HG03457 (cell line): ENCODE data around the gene CPXM1.

Source experiments
- ATAC-seq: cut with Tn5 transposase; IDR thresholded peaks from one replicate; pipeline ENCODE4 v1.9.1; 2021; ENCODE audit warnings: moderate number of reproducible peaks; ENCODE audit not compliant: unreplicated experiment

Gene CPXM1

DNA sequence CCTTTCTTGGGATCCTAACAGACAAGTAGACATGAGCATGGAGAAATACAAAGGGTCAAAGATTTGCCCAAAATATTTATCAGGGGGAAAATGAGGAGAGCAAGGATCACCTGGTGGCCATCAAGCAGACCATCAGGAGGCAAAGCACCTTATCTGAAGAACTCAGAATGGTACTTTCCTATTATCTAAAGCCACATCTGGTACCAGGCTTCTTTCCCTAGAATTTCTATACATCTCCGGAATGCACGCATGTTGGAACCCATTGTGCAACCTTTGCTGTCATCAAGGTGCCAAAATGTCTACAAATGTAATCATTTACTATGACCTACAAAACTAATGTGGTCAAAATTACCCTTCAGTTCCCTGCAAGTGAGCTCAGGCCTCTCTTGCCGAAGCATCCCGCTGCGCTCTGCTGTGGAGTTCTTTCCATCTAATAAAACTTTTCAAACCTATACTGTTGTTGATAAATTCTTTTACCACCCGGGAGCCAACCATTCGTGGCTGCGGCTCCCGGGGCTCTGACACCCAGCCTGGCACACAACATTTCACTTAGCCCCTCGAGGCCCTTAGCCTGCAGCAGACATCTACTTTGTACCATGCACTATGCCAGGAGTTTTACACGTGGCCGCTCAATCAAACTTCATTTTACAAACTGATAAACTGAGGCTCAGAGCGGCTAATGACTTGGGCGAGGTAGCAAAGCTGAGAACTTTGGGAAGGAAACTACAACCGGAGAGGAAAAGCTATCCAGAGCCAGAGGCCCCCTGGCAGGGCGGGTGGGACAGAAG, 3.8 kb upstream of the CPXM1 start:
- no peak for ATAC-seq

DNA sequence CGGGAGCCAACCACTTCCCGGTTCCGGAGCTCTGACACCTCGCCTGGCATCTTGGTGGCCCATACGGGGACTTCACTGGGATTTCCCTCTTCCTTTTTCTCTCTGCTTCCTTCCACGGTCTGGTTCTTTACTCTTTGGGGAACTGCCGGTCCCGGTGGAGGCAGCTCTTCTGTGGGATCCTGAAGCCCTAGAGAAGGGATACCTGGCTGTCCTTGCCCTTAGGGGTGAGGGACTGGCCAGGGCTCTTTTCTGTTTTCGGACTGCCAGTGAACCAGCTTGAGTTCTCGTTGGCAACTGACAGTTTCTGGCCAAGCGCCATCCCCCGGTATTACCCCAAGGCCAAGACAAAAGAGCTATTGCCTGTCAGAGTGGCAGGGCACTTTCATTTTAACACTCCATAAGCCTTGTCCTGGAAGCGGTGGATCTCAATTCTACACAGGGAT, 880 bp upstream of the CPXM1 start:
- ATAC-seq: no peak

DNA sequence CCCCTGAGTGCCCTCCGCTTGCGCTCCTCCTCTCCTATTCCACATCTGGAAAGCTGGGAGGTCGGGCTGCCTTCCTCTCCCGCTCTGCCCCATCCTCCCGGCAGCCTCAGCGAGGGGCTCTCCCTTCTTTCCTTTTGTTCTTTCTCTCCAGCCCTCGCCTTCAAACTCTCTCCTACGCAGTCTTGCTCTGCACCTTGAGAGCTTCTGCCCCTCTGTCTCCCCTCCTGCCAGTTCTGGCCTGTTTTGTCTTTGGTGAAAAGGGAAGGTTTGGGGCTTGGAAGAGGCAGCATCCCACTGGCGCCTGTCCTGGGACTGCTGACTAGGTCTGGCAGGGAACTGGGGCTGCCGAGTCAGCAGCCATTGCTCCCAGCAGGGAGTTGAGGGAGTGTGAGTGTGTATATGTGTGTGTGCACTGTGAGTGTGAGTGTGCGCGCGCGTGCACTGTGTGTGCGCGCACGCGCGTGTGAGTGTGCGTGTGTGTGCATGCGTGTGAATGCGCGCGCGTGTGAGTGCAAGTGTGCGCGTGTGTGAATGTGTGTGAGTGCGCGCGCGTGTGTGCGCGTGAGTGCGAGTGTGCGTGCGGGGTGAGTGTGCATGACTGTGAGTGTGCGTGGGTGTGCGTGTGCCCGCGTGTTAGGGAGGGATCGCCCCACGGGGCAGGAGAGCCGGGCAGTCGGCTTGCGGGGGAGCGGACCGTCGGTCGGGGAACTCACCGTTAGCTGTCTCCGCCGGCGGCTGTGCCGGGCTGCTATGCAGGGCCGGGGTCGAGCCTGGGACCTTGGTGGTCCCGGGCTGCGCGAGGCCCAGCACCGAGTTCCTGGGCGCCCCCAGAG, 523 bp downstream of the CPXM1 start:
- no peak for ATAC-seq

DNA sequence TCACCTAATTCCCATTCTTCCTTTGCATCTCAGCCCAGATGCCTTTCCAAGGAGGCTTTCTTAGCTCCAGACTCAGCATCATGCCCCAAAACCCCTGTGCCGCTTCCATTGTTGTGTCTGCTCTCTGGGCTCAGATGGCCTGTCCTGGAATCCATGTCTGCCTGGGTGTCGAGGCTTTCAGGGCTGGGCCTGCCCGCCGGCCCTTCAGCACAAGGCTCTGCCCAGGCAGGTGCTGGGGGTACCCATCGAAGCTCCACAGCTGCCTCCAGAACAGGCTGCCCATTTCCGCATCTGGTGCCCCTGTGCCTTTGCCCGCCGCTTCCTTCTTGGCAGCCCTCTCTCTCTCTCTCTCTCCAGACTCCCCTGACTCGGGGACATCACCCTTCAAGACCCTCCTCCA, 1.2 kb downstream of the CPXM1 start:
- ATAC-seq: no peak

DNA sequence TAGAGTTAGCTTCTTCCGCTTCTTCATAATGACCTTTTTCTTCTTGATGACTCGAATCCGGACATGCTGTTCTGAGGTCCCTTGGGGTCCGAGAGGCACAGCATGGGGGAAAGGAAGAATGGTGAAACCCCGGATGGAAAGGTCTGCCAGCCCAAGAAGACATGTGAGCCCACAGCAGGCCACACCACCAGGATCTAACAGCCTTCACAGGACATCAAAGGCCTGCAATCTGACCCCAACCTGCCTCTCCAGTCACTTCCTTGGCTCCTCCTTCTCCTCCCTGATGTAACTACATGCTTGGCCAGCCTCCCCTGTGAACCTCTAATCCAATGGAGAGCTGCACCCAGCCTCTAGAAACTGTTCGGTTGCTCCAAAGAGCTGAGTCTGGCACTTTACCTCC, 1.6 kb downstream of the CPXM1 start:
- no peak for ATAC-seq

DNA sequence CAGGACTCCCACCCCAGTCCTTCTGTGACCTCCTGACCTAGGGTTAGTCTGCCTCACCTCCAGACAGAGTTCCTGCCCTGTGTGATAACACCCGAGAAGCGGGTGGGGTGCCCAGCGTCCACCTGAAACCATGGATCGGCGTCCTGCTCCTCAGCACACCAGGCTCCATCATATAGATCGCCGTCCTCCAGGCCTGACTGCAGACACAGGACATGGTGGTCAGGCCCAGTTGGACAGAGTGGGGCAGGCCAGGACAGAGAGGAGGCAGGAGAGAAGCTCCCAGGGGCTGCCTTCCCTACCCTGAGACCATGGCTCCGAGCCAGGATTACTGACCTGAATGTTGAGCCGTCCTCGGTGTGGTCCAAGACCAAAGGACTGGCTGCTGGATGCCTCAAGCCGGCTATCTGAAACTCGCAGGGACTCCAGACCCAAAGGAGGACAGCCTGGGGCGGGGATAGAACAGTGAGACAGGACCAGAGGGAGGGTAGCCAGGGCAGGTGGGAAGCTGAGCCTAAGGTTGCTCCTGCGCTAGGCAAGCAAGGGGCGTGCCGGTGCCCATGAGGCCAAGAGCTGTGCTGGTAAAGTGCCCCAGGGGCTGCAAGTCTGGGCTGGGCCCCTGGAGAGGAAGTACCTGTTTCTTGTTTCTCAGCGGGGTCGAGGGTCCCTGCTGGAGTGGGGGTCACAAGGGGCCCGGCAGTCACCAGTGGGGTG, 2.2 kb downstream of the CPXM1 start:
- ATAC-seq: no peak

DNA sequence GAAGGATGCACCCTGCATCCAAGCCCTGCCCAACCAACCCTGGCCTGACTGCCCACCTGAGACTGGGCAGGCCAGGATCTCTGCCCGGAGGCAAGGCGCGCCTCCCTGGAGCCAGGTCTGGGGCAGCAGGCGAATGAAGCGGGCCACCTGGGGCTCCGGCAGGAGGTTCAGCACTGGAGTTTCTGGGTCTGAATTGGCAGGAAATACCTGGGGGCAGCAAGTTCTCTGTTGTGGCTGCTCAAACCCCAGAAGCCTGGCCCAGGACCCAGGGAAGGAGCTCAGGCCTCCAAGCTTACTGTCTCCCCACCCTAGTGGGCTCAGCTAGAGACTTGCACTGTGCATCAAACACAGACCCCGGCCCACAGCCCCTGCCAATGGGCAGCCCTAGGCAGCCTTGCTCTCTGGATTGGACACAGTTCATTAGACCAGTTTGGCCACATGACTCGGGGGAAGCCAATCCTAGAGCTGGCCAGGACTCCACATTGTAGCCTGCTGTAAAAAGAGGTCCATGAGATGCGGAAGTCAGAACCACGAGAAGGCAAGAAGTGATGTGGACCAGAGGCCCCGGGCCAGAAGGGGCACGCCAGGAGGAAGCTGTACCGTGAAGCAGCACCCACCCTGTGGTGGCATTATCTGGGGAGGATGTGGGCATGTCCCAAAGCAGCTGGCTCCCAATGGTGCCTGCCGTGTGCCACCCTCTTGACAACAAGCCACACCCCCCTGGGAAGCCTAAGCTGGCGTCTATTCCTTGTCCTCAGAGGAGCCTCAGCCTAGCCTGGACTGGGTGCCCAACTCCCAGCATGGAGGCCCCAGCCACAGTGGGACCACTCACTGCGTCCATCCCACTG, 3.1 kb downstream of the CPXM1 start:
- no peak for ATAC-seq

DNA sequence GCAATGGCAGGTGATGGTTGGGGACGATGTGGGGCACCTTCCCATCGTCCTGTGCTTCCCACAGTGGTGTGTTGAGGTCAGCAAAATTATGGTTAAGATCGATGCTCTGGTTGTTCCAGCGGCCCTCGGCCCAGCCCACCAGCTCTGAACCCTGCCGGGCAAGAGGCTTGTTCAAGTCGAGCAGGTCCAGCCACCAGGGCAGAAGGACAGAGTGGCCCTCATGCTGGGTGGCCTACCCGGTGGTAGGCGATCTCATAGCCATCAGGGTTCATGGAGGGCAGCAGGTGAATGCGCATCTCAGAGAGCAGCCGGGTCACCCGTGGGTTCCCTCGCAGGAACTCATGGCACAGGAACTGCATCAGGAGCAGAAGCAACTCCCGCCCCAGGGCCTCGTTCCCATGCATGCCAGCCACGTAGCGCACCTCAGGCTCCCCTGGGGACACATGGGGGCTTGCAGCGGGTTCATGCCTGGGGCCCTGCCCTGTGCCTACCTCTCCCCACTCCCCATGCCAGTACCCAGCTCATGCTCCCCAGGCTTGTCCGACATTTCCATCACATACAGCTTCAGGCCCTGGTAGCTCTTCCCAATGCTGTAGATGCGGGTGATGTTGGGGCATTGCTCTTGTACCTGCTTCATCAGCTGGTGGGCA, 4.3 kb downstream of the CPXM1 start:
- no peak for ATAC-seq

DNA sequence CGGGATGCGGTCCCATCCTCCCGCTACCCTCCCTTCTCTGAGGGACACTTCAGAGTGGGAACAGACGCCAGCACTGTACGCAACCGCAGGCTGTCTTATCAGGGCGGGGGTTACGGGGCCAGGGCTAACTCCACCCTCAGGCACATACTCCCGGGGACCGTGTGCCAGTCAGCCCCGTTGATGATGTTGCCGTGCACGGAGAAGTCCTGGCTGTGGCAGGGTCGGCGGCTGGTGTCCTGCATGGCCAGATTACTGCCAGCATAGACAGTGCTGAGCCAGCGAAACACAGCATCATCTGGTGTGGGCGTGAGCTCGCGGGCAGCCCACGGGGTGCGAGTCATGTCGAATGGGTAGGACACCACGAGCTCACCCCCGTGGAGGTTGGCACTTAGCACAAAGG, 5.0 kb downstream of the CPXM1 start:
- ATAC-seq: no peak

DNA sequence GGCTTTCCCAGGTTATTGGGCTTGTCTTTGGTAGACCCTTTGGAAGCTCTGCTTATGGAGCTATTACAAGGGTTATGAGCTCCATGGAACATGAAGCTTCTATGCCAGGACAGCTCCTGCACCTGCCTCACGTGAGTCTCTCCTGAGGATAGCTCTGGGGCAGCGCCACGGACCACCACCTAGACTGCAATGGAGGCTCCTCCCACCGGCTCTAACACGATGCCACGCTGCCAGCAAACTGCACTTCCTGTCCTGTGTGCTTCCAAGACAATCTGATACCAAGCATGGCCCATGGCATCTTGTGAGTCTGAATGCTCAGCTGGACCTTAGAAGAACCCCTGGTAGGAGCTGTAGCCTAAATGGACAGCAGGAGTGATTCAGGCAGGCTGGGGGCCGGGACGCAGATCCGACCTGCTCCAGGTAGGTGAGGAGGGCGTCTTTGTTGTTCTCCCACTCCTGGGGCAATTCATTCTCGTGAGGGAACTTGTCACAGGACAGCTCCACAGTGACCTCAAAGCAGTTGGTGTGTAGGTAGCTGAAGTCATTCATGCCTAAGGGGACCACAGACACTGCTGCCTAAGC, 5.5 kb downstream of the CPXM1 start:
- no peak for ATAC-seq

DNA sequence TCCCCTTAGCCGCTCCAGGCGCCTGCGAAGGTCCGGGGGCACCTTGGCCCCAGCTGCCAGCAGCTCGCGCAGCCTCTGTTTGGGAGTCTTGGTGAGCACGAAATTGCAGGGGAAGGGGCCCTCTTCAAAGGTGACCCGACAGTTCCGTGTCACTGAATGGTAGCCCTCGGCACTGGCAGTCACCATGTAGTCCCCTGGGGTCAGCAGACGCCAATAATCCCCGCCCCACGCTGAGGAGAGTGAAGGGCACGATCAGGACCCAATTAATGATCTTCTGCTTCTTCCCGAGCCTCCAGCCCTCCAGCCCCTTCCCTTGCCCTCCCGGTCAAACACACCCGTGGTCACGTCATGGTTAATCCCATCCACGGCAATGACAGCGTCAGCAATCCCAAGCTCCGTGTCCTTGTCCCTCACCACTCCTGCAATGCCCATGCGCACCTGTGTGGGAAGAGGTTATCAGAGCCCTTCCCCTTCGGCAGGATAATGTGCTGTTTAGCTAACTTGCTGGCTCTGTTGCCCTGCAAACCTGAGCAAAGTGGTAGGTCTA, 6.2 kb downstream of the CPXM1 start:
- ATAC-seq: no peak

DNA sequence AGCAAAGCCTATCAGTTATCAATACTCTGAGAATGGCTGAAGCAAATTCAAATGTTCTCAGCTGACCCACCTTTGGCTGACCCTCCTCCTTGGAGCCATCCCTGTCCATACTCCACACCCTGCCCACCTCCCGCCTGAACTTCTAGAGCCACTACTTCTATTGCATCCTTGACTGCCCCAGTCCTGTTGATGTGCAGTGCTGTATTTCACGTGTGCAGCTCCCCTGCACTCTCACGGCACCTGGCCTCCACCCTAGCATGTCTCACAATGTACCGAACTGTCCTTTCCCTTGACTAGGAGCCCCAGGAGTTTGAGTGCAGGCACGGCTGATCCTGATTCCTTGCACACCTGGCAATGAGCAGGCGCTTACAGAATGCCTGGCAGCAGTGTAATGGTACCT, 7.0 kb downstream of the CPXM1 start:
- ATAC-seq: no peak

DNA sequence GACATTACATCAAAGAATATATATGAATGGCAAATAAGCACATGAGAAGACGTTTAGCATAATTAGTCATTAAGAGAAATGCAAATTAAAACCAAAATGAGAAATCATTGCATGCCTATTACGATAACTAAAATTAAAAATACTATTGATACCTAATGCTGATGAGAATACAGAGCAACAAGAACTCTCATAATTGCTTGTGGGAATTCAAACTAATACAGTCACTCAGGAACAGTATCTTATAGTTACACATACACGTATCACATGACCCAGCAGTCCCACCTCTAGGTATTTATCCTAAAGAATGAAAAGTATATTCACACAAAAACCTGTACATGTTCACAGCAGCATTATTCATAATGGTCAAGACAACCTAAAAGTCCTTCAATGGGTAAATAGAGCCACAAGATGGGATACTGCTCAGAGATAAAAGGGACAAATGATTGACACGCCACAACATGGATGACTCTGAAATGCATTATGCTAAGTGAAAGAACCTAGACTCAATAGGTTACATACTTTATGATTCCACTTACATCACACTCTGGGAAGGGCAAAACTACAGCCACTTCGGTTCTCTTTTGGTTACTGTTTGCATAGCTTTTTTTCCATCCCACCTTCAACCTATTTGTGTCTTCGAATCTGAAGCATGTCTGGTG, 16.4 kb downstream of the CPXM1 start:
- ATAC-seq: no peak

DNA sequence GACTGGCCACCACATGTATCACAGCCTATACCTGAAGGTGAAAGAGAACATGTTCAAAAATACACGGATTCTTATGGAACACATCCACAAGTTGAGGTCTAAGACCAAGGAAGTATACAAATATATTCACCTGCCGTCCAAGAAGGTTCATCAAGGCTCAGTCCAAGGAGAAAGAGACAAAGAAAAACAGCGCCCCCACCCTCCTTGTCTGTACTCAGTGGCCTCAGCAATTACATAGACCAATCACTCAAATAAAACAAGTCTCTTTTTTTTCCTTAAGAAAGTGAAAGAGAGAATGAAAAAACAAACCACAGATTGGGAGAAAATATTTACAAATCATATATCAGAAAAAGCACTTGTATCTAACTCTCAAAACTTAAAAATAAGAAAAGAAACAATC, 19.5 kb downstream of the CPXM1 start:
- no peak for ATAC-seq

DNA sequence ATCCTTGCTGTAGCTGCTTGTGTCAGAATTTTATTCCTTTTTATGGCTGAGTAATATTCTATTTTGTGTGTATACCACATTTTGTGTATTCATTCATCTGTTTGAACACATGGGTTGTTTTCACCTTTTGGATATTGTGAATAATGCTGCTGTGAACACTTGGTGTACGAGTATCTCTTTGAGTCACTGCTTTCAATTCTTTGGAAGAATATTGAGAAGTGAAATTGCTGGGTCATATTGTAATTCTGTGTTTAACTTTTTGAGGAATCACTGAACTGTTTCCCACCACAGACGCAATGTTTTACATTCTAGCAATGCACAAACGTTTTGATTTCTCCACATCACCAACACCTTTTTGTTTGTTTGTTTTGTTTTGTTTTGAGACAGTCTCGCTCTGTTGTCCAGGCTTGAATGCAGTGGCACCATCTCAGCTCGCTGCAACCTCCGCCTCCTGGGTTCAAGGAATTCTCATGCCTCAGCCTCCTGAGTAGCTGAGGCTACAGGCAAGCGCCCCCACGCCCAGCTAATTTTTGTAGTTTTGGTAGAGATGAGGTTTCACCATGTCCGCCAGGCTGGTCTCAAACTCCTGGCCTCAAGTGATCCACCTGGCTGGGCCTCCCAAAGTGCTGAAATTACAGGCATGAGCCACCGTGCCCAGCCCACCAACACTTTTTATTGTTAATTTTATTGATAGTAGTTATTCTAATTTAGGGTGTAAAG, 21.7 kb downstream of the CPXM1 start:
- no peak for ATAC-seq

DNA sequence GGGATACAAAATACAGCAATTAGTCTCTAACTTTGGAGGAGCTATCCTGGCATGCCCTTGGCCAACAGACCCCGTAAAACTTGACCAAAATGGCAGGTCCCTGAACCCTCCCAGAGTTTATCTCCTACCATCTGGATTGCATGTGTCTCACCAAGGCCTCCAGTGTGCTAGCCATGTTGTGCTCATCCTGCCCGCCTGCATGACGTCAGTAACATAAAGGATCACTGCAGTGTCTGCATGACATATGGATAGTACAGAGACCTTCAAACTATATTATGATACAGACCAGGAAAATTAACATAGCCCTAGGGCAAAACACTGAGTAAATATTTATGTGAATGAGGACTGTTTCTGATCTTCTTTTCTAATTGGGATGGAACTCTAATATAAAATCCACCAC, 25.3 kb downstream of the CPXM1 start:
- ATAC-seq: no peak

DNA sequence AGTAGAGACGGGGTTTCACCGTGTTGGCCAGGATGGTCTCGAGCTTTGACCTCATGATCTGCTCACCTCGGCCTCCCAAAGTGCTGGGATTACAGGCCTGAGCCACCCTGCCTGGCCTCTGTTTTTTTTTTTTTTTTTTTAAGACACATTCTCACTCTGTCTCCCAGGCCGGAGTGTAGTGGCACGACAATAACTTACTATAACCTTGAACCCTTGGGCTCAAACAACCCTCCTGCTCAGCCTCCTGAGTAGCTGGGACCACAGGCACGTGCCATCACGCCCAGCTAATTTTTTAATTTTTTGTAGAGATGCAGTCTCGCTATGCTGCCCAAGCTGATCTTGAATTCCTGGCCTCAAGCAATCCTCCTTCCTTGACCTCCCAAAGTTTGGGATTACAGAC, 26.6 kb downstream of the CPXM1 start:
- no peak for ATAC-seq

DNA sequence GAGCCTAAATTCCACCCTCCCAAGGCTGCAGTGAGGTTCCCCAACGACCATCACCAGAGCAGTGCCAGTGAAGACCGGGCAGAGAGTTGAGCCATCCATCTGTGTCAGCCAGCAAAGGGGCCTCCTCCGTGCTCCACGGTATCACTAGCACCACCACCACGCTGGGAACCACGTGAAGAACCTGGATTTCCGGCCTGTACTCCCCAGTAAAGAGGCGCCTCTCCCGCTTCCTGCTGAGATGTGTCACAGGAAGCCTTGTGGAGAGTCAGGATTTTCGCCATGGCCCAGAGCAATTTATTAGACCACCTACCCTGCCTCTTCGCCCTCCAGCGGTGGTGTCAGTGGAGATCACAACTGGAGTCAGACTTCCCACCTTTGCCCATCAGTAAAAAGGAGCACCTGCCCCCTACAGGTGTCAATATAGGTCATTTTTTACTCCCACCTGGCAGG, 28.8 kb downstream of the CPXM1 start:
- ATAC-seq: no peak
